ENCODE results near the gene PPM1F. TPM values are rescaled to one million over a fixed set of nuclear protein-coding genes. Genes with fewer than 3 reads are reported as not detected.
"Not testable (repeated sequence)": the region's sequence is repeated elsewhere in the genome, so short reads cannot be mapped to it uniquely, and the experiment has no call there.

The PPM1F gene
- total RNA-seq, 2 donors from 2014 or later, result 37.6 to 49.2 TPM

GRCh38 chr22:21910367-21910766 lies 42.3 kb downstream of the PPM1F start:
- not testable (repeated sequence) for H3K27ac Mint-ChIP-seq; H3K9me3 ChIP-seq (ENCODE audit: control insufficient read depth, low read length); H3K36me3 ChIP-seq (ENCODE audit: control insufficient read depth, insufficient read depth, low read length); H3K9me3 Mint-ChIP-seq; H3K4me3 Mint-ChIP-seq; H3K4me3 ChIP-seq (ENCODE audit: low read length); H3K36me3 Mint-ChIP-seq (ENCODE audit: low read depth); H3K4me1 Mint-ChIP-seq; H3K27me3 Mint-ChIP-seq (ENCODE audit: insufficient read depth); H3K27ac ChIP-seq (ENCODE audit: low read depth, low read length); H3K27me3 ChIP-seq (ENCODE audit: control insufficient read depth, insufficient read depth, low read length, poor library complexity, severe bottlenecking); H3K4me1 ChIP-seq (ENCODE audit: control insufficient read depth, insufficient read depth, low read length); H3K9ac ChIP-seq (ENCODE audit: extremely low read depth, low read length, poor library complexity, severe bottlenecking); DNase-seq
- 83 to 91% methylated on average over 1 to 4 of the region's 4 CpGs for WGBS, 2 experiments (ENCODE audit: insufficient coverage in 1 of 2, insufficient read length in 1 of 2)

GRCh38 chr22:21909871-21910270 lies 42.8 kb downstream of the PPM1F start:
- Histone ChIP-seq H3K9me3 (ENCODE audit: control insufficient read depth, low read length) (no peaks in the 10 kb centered on the region), H3K36me3 (ENCODE audit: control insufficient read depth, insufficient read depth, low read length) (no peaks in the 10 kb centered on the region), H3K9ac (ENCODE audit: extremely low read depth, low read length, poor library complexity, severe bottlenecking) (no peak overlapping the region), H3K4me3 (ENCODE audit: low read length) (no peak overlapping the region), H3K27ac (ENCODE audit: low read depth, low read length) (no peak overlapping the region), H3K27me3 (ENCODE audit: control insufficient read depth, insufficient read depth, low read length, poor library complexity, severe bottlenecking) (no peaks in the 10 kb centered on the region), H3K4me1 (ENCODE audit: control insufficient read depth, insufficient read depth, low read length) (no peaks in the 10 kb centered on the region)
- Mint-ChIP-seq H3K4me1 (no peaks in the 10 kb centered on the region), H3K4me3 (no peak overlapping the region), H3K27me3 (ENCODE audit: insufficient read depth) (peaks cover 7% of the 10 kb centered on the region), H3K27ac (no peak overlapping the region), H3K9me3 (no peaks in the 10 kb centered on the region), H3K36me3 (ENCODE audit: low read depth) (no peaks in the 10 kb centered on the region)
- TF ChIP-seq, protein P1, sequence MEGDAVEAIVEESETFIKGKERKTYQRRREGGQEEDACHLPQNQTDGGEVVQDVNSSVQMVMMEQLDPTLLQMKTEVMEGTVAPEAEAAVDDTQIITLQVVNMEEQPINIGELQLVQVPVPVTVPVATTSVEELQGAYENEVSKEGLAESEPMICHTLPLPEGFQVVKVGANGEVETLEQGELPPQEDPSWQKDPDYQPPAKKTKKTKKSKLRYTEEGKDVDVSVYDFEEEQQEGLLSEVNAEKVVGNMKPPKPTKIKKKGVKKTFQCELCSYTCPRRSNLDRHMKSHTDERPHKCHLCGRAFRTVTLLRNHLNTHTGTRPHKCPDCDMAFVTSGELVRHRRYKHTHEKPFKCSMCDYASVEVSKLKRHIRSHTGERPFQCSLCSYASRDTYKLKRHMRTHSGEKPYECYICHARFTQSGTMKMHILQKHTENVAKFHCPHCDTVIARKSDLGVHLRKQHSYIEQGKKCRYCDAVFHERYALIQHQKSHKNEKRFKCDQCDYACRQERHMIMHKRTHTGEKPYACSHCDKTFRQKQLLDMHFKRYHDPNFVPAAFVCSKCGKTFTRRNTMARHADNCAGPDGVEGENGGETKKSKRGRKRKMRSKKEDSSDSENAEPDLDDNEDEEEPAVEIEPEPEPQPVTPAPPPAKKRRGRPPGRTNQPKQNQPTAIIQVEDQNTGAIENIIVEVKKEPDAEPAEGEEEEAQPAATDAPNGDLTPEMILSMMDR (conservative IDR thresholded peaks at IDR 0.05), result no peak
- WGBS, 2 experiments (ENCODE audit: insufficient coverage in 1 of 2, insufficient read length in 1 of 2), result 87 to 94% methylated on average over 2 of the region's 2 CpGs
- no peak for DNase-seq

DNA sequence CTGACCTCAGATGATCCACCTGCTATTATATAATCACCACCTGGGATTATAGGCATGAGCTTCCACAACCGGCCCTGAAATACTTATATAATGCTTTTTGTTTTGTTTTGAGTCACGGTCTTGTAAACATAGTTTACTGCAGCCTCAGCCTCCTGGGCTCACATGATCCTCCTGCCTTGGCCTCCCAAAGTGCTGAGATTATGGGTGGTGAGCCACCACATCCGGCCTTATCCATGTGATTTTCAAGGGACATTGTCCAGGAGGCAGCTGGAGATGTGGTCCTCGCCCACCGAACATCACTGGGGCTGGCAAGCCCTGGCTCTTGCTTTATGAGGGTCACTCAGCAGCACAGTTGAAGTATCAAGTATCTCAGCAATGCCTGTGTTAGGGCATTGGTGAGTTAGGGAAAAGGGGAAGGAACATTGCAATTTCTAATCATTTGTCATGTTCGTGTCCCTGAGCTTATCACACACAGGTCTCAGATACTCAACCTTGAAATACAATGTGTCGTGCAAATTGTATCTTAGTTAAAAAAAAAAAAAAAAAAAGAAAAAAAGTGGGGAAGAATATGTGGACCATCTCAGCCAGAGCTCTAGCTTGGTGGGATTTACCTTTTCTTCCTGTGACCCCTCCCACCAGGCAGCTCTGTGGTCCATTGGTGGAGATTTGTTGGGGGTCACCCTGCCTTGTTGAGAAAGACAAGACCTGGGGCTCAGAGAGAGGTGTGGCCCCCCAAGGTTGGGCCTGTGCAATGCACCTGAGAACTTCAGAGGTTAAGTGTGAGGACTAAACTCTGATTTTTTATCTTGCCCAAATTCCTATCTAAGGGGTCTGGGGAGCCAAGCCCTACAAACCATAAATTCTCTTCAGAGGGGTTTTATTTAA lies 44.8 kb downstream of the PPM1F start:
- Mint-ChIP-seq H3K27me3 (ENCODE audit: insufficient read depth) (peaks cover 7% of the 10 kb centered on the region), H3K4me3 (no peak overlapping the region), H3K9me3 (no peaks in the 10 kb centered on the region), H3K4me1 (peaks cover 4% of the 10 kb centered on the region), H3K27ac (no peak overlapping the region), H3K36me3 (ENCODE audit: low read depth) (no peaks in the 10 kb centered on the region)
- no peaks in the 10 kb centered on the region for H3K4me1 ChIP-seq (ENCODE audit: control insufficient read depth, insufficient read depth, low read length)
- no peaks in the 10 kb centered on the region for H3K9me3 ChIP-seq (ENCODE audit: control insufficient read depth, low read length)
- 87 to 94% methylated on average over 2 to 7 of the region's 7 CpGs for WGBS, 2 experiments (ENCODE audit: insufficient coverage in 1 of 2, insufficient read length in 1 of 2)
- no peaks in the 10 kb centered on the region for H3K27me3 ChIP-seq (ENCODE audit: control insufficient read depth, insufficient read depth, low read length, poor library complexity, severe bottlenecking)
- H3K9ac ChIP-seq (ENCODE audit: extremely low read depth, low read length, poor library complexity, severe bottlenecking), result no peak overlapping the region
- TF ChIP-seq, protein P1 (conservative IDR thresholded peaks at IDR 0.05), result no peak
- H3K4me3 ChIP-seq (ENCODE audit: low read length), result no peak overlapping the region
- no peak overlapping the region for H3K27ac ChIP-seq (ENCODE audit: low read depth, low read length)
- H3K36me3 ChIP-seq (ENCODE audit: control insufficient read depth, insufficient read depth, low read length), result no peaks in the 10 kb centered on the region
- DNase-seq, result no peak

DNA sequence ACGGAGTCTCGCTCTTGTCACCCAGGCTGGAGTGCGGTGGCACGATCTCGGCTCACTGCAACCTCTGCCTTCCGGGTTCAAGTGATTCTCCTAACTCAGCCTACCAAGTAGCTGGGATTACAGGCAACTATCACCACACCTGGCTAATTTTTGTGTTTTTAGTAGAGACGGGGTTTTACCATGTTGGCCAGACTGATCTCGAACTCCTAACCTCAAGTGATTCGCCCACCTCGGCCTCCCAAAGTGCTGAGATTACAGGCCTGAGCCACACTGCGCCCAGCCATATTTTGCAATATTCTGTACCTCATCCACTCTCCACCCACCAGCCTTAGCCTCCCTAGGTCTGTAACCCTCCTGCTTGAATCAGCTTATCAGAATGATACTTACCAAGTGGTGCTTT lies 47.4 kb downstream of the PPM1F start:
- not testable (repeated sequence) for H3K9me3 ChIP-seq (ENCODE audit: control insufficient read depth, low read length); H3K4me3 Mint-ChIP-seq; H3K36me3 Mint-ChIP-seq (ENCODE audit: low read depth); H3K27me3 ChIP-seq (ENCODE audit: control insufficient read depth, insufficient read depth, low read length, poor library complexity, severe bottlenecking); H3K27ac ChIP-seq (ENCODE audit: low read depth, low read length); H3K9me3 Mint-ChIP-seq; DNase-seq; H3K36me3 ChIP-seq (ENCODE audit: control insufficient read depth, insufficient read depth, low read length); H3K4me1 ChIP-seq (ENCODE audit: control insufficient read depth, insufficient read depth, low read length); H3K27ac Mint-ChIP-seq; H3K9ac ChIP-seq (ENCODE audit: extremely low read depth, low read length, poor library complexity, severe bottlenecking); H3K4me1 Mint-ChIP-seq; H3K4me3 ChIP-seq (ENCODE audit: low read length)
- WGBS, 2 experiments (ENCODE audit: insufficient coverage in 1 of 2, insufficient read length in 1 of 2), result 90 to 94% methylated on average over 5 to 11 of the region's 11 CpGs
- H3K27me3 Mint-ChIP-seq (ENCODE audit: insufficient read depth), result peaks cover 12% of the 10 kb centered on the region
